Activated B cell treated with CpG ODN at 0.5 μM for 24 hours (primary cell): Measurements from ENCODE around the gene KDM6A. TPM values are rescaled to one million over a fixed set of nuclear protein-coding genes. Genes with fewer than 3 reads are reported as not detected.
A peak's percentile ranks its signal among the peaks of the same experiment; 100 is the strongest.
"Not testable (repeated sequence)": the region's sequence is repeated elsewhere in the genome, so short reads cannot be mapped to it uniquely, and the experiment has no call there.

Experiments used
- ATAC-seq: fragments of 200-7000 bp; cut with Tn5 transposase; one replicate; pipeline ENCODE4 v1.10.0; 2021; ENCODE audit warnings: low read depth, mild to moderate bottlenecking, moderate library complexity
- CTCF ChIA-PET: fragments of 350-600 bp; sonication (Branson Sonifier 250); formaldehyde crosslinking; loops from one replicate; lab custom pipeline; 2021; ENCODE audit warnings: antibody characterized with exemption; lab: Charles Lee
- POLR2A ChIA-PET: fragments of 350-600 bp; sonication (Branson Sonifier 250); formaldehyde crosslinking; loops from one replicate; lab custom pipeline; 2021; ENCODE audit warnings: antibody characterized with exemption; lab: Charles Lee
- DNase-seq: peaks from one replicate; pipeline ENCODE4 v3.0.0; 2022
- H3K27ac Mint-ChIP-seq: one replicate; pipeline ENCODE4 v1.8.0; 2020; ENCODE audit warnings: mixed read lengths
- H3K27me3 Mint-ChIP-seq: one replicate; pipeline ENCODE4 v1.8.0; 2021; ENCODE audit warnings: mixed read lengths
- H3K36me3 Mint-ChIP-seq: one replicate; pipeline ENCODE4 v1.8.0; 2021; ENCODE audit warnings: low read depth, mixed read lengths
- H3K4me1 Mint-ChIP-seq: one replicate; pipeline ENCODE4 v1.8.0; 2021; ENCODE audit warnings: mixed read lengths
- H3K4me3 Mint-ChIP-seq: one replicate; pipeline ENCODE4 v1.8.0; 2020; ENCODE audit warnings: mild to moderate bottlenecking, mixed read lengths
- H3K9me3 Mint-ChIP-seq: one replicate; pipeline ENCODE4 v1.8.0; 2020; ENCODE audit warnings: mixed read lengths
- CTCF ChIP-seq: fragments of 200-600 bp; IDR thresholded peaks from one replicate; pipeline ENCODE4 v1.8.0; 2022; ENCODE audit warnings: antibody characterized with exemption, mild to moderate bottlenecking
- intact Hi-C: fragments of 100-400 bp; cut with micrococcal nuclease; formaldehyde crosslinking; loops from one replicate; pipeline ENCODE4 v1.15.1; 2024
- total RNA-seq: library from RNA; stranded (reverse); gene quantifications from 2 replicates; pipeline ENCODE4 v1.2.3, GENCODE V29; 2022

KDM6A gene
- total RNA-seq, 1 donor from 2014 or later, result 36.0 TPM

DNA sequence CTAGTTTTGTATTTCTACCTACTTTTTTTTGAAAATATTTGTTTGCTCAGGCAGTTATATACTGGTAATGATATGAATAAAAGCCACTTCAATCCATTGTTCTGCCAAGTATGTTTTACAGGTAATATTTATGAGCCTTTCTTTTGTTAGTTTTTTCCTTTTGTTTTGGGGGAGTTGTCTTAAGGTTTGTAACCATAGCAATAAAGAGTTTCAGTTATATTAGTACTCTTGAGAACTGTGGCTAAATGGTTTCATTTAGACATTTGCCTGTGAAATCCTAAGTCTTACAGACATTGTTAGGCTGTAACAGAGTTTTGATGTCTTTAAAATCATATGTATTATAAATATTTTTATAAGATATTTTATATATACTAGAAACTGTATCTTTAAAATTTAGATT lies 177.6 kb downstream of the KDM6A start:
- CTCF ChIA-PET, result no interaction called here

GRCh38 chrX:45056428-45057145 lies 183.6 kb downstream of the KDM6A start:
- Mint-ChIP-seq H3K4me1 (no peaks in the 10 kb centered on the region), H3K36me3 (peaks cover 21% of the 10 kb centered on the region), H3K27ac (no peak overlapping the region), H3K27me3 (no peaks in the 10 kb centered on the region), H3K9me3 (no peaks in the 10 kb centered on the region), H3K4me3 (no peak overlapping the region)
- TF ChIP-seq CTCF, result no peak
- no peak for DNase-seq
- ChIA-PET CTCF (no interaction called here), POLR2A (no interaction called here)
- intact Hi-C loops, result no loop called here
- ATAC-seq, result no peak

More for the DNA sequence above, 177.6 kb downstream of the KDM6A start:
- no peak for DNase-seq
- intact Hi-C loops, result no loop called here
- H3K27ac Mint-ChIP-seq, result no peak overlapping the region
- POLR2A ChIA-PET, result interaction anchor here (0.6 kb wide), 1 partner anchor 696 kb away, joined by 6 read pairs; no protein-coding TSS in a partner anchor
- no peak for TF ChIP-seq CTCF
- no peak for ATAC-seq
- H3K27me3 Mint-ChIP-seq, result no peaks in the 10 kb centered on the region
- peaks cover 24% of the 10 kb centered on the region for H3K36me3 Mint-ChIP-seq
- H3K9me3 Mint-ChIP-seq, result no peaks in the 10 kb centered on the region
- H3K4me3 Mint-ChIP-seq, result no peak overlapping the region
- H3K4me1 Mint-ChIP-seq, result no peaks in the 10 kb centered on the region

DNA sequence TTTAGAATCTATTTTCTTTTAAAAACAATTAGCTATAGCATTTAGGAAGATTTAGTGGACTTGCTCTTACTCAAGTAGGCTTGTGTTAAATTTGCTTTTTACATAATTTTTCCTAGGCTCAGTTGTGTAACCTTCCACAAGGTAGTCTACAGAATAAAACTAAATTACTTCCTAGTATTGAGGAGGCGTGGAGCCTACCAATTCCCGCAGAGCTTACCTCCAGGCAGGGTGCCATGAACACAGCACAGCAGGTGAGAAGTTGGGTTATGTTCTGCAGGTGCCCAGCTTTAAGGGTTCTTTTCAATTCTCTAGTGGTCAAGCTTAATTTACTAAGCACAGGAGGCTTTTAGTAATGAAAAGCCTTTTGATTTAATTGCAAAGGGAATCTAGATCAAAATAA lies 186.9 kb downstream of the KDM6A start:
- intact Hi-C loops, CTCF ChIA-PET, H3K9me3 Mint-ChIP-seq, DNase-seq, H3K27ac Mint-ChIP-seq, H3K27me3 Mint-ChIP-seq, POLR2A ChIA-PET, ATAC-seq, H3K4me1 Mint-ChIP-seq, H3K4me3 Mint-ChIP-seq: not testable (repeated sequence)
- peaks cover 40% of the 10 kb centered on the region for H3K36me3 Mint-ChIP-seq

- H3K9me3 Mint-ChIP-seq, result no peaks in the 10 kb centered on the region
- H3K4me1 Mint-ChIP-seq, result no peaks in the 10 kb centered on the region
- no peak for TF ChIP-seq CTCF
- CTCF ChIA-PET, result no interaction called here
- DNase-seq (no peak), ATAC-seq (no peak)
- H3K4me3 Mint-ChIP-seq, result no peak overlapping the region
- H3K27ac Mint-ChIP-seq, result no peak overlapping the region
- POLR2A ChIA-PET, result no interaction called here
- no peaks in the 10 kb centered on the region for H3K27me3 Mint-ChIP-seq
- intact Hi-C loops, result no loop called here
- H3K36me3 Mint-ChIP-seq, result peaks cover 46% of the 10 kb centered on the region
Observed at GRCh38 chrX:45063319-45064095, 190.5 kb downstream of the KDM6A start.

DNA sequence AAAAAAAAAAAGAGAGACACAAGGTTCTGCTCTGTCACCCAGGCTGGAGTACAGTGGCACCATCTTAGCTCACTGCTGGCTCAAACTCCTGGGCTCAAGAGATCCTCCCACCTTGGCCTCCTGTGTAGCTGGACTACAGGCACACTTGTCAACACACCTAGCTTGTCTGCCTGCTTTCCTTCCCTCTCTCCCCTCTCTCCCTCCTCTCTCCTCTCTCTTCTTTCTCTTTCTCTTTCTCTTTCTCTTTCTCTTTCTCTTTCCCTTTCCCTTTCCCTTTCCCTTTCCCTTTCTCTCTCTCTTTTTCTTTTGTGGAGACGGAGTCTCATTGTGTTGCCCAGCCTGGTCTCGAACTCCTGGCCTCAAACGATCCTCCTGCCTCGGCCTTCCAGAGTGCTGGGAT lies 195.6 kb downstream of the KDM6A start:
- intact Hi-C loops, result no loop called here
- no peak for TF ChIP-seq CTCF
- Mint-ChIP-seq H3K27ac (peak overlapping the region; percentile 30), H3K36me3 (peaks cover 48% of the 10 kb centered on the region), H3K9me3 (no peaks in the 10 kb centered on the region), H3K4me3 (no peak overlapping the region), H3K4me1 (peaks cover 24% of the 10 kb centered on the region), H3K27me3 (no peaks in the 10 kb centered on the region)
- ATAC-seq (no peak), DNase-seq (no peak)
- CTCF ChIA-PET, result no interaction called here
- POLR2A ChIA-PET, result interaction anchor here (1.3 kb wide), 1 partner anchor 196 kb away, joined by 3 read pairs; the partner anchor contains the start of gene KDM6A
